HEK293T (cell line): ENCODE results near the gene UBAC1.

Experiments used
- CTCF ChIA-PET: fragments of 350-600 bp; formaldehyde crosslinking; extraction: SDS; loops from one replicate; lab custom pipeline; 2021; ENCODE audit warnings: antibody characterized with exemption, inconsistent platforms; lab: Yijun Ruan, JAX
- POLR2A ChIA-PET: fragments of 350-600 bp; formaldehyde crosslinking; extraction: SDS; loops from one replicate; lab custom pipeline; 2020; ENCODE audit warnings: antibody characterized with exemption, inconsistent platforms; lab: Yijun Ruan, JAX
- DNase-seq: peaks from one replicate; pipeline ENCODE4 v3.0.0; 2012; ENCODE audit warnings: mixed read lengths; ENCODE audit errors: extremely low spot score
- ARNT ChIP-seq: fragments of 450-650 bp; IDR thresholded peaks from 2 replicates; pipeline ENCODE4 v1.6.1; 2017; ENCODE audit warnings: mild to moderate bottlenecking
- BHLHE40 ChIP-seq: fragments of 450-650 bp; IDR thresholded peaks from 2 replicates; pipeline ENCODE4 v1.6.1; 2016; ENCODE audit warnings: mild to moderate bottlenecking, moderate library complexity, borderline replicate concordance
- CTBP1 ChIP-seq: fragments of 450-650 bp; IDR thresholded peaks from 2 replicates; pipeline ENCODE4 v1.6.1; 2016; ENCODE audit warnings: borderline replicate concordance
- ELF4 ChIP-seq: fragments of 450-650 bp; IDR thresholded peaks from 2 replicates; pipeline ENCODE4 v1.6.1; 2017; ENCODE audit warnings: antibody characterized with exemption
- FOXA1 ChIP-seq: fragments of 450-650 bp; IDR thresholded peaks from 2 replicates; pipeline ENCODE4 v1.6.1; 2016; ENCODE audit warnings: mild to moderate bottlenecking
- FOXK2 ChIP-seq: fragments of 450-650 bp; IDR thresholded peaks from 2 replicates; pipeline ENCODE4 v1.6.1; 2016; ENCODE audit warnings: mild to moderate bottlenecking
- FOXM1 ChIP-seq: fragments of 450-650 bp; IDR thresholded peaks from 2 replicates; pipeline ENCODE4 v1.6.1; 2017; ENCODE audit warnings: mild to moderate bottlenecking, borderline replicate concordance
- HDGF ChIP-seq: fragments of 450-650 bp; IDR thresholded peaks from 2 replicates; pipeline ENCODE4 v1.6.1; 2017; ENCODE audit warnings: antibody characterized with exemption, borderline replicate concordance
- L3MBTL2 ChIP-seq: fragments of 450-650 bp; conservative IDR thresholded peaks from 2 replicates; pipeline ENCODE4 v1.6.1; 2016; ENCODE audit warnings: mild to moderate bottlenecking
- LEF1 ChIP-seq: fragments of 450-650 bp; IDR thresholded peaks from 2 replicates; pipeline ENCODE4 v1.6.1; 2017; ENCODE audit warnings: mild to moderate bottlenecking, borderline replicate concordance
- NFRKB ChIP-seq: fragments of 450-650 bp; IDR thresholded peaks from 2 replicates; pipeline ENCODE4 v1.6.1; 2016; ENCODE audit warnings: mild to moderate bottlenecking, moderate library complexity
- PKNOX1 ChIP-seq: fragments of 450-650 bp; IDR thresholded peaks from 2 replicates; pipeline ENCODE4 v1.6.1; 2016
- SP1 ChIP-seq: fragments of 450-650 bp; IDR thresholded peaks from 2 replicates; pipeline ENCODE4 v1.6.1; 2017
- SUZ12 ChIP-seq: fragments of 450-650 bp; IDR thresholded peaks from 2 replicates; pipeline ENCODE4 v1.6.1; 2016; ENCODE audit warnings: mild to moderate bottlenecking
- TARDBP ChIP-seq: fragments of 450-650 bp; IDR thresholded peaks from 2 replicates; pipeline ENCODE4 v1.6.1; 2016
- ZNF384 ChIP-seq: fragments of 450-650 bp; IDR thresholded peaks from 2 replicates; pipeline ENCODE4 v1.6.1; 2016

UBAC1 gene

GRCh38 chr9:136002881-136003280, 41.7 kb upstream of the UBAC1 start:
- ChIA-PET POLR2A (no interaction called here), CTCF (no interaction called here)
- no peak for TF ChIP-seq SP1
- no peak for DNase-seq

- ChIA-PET CTCF (no interaction called here), POLR2A (no interaction called here)
- TF ChIP-seq ARNT (no peak), NFRKB (no peak), PKNOX1 (no peak), ZNF384 (no peak)
- no peak for DNase-seq
Measured at GRCh38 chr9:136002215-136002614, 41.0 kb upstream of the UBAC1 start.

GRCh38 chr9:136001231-136001630, 40.1 kb upstream of the UBAC1 start:
- DNase-seq = no peak
- POLR2A ChIA-PET = interaction anchor here (1.2 kb wide), 1 partner anchor 9 kb away, joined by 5 read pairs; no protein-coding TSS in a partner anchor
- TF ChIP-seq LEF1 (no peak), PKNOX1 (no peak), ZNF384 (no peak)
- CTCF ChIA-PET = no interaction called here

- DNase-seq = no peak
- TF ChIP-seq HDGF = no peak
- TF ChIP-seq NFRKB = no peak
- no peak for TF ChIP-seq FOXM1
- no peak for TF ChIP-seq CTBP1
- no peak for TF ChIP-seq BHLHE40
- TF ChIP-seq PKNOX1 = no peak
- POLR2A ChIA-PET = no interaction called here
- CTCF ChIA-PET = no interaction called here
Measured at GRCh38 chr9:135998410-135999071, 37.4 kb upstream of the UBAC1 start.

GRCh38 chr9:135998016-135998380, 36.8 kb upstream of the UBAC1 start:
- no peak for DNase-seq
- POLR2A ChIA-PET = no interaction called here
- CTCF ChIA-PET = no interaction called here
- TF ChIP-seq NFRKB (no peak), LEF1 (no peak), PKNOX1 (no peak), ELF4 (no peak), TARDBP (no peak), BHLHE40 (no peak), SP1 (no peak), ARNT (no peak), ZNF384 (no peak)

GRCh38 chr9:135997090-135998015, 36.2 kb upstream of the UBAC1 start:
- ChIA-PET POLR2A (no interaction called here), CTCF (no interaction called here)
- no peak for DNase-seq
- TF ChIP-seq BHLHE40 = no peak
- TF ChIP-seq ZNF384 = no peak
- TF ChIP-seq LEF1 = no peak
- no peak for TF ChIP-seq CTBP1
- TF ChIP-seq ARNT = no peak
- TF ChIP-seq HDGF = no peak
- no peak for TF ChIP-seq FOXA1
- no peak for TF ChIP-seq SUZ12
- TF ChIP-seq NFRKB = no peak
- no peak for TF ChIP-seq ELF4
- TF ChIP-seq FOXM1 = no peak
- no peak for TF ChIP-seq FOXK2
- TF ChIP-seq TARDBP = no peak
- TF ChIP-seq SP1 = no peak
- TF ChIP-seq PKNOX1 = no peak
- TF ChIP-seq L3MBTL2 = no peak
